ENCODE data around the gene TTBK2. TPM values are rescaled to one million over a fixed set of nuclear protein-coding genes. Genes with fewer than 3 reads are reported as not detected.

The TTBK2 gene
- total and polyA plus RNA-seq, 2 donors (not counting 3 experiments of a cell fraction or from before 2014, with no cell fraction given): 4.4 to 17.1 TPM

- no peak overlapping the region for H3K4me3 ChIP-seq (replicated peaks in 1 of 3; ENCODE audit: insufficient read depth in 1 of 3, low read depth in 1 of 3, low read length in 3 of 3)
- BruUV-seq (replicated peaks): no TSS peak
- peaks cover 0 to 5% of the 10 kb centered on the region in 2 experiments for H3K36me3 ChIP-seq (ENCODE audit: control insufficient read depth in 2 of 2, extremely low read depth in 1 of 2, insufficient read depth in 2 of 2, low read length in 2 of 2)
- H3K27me3 ChIP-seq (ENCODE audit: control insufficient read depth in 2 of 2, insufficient read depth in 2 of 2, low read length in 2 of 2): no peaks in the 10 kb centered on the region
- no peak overlapping the region for H3K9ac ChIP-seq (replicated peaks; ENCODE audit: extremely low read depth, insufficient read depth, low read length)
- ChIA-PET CTCF (interaction anchor here (2.7 kb wide), 1 partner anchor 11 kb away, joined by 9 read pairs; no protein-coding TSS in a partner anchor), POLR2A (no interaction called here)
- intact Hi-C loops (cut with micrococcal nuclease): no loop called here
- no peak overlapping the region for H2AFZ ChIP-seq (ENCODE audit: low read depth, low read length)
- DNase-seq (ENCODE audit: low read depth, low spot score): no peak
- H3K4me1 ChIP-seq (ENCODE audit: control insufficient read depth, extremely low read depth, insufficient read depth, low read length): no peaks in the 10 kb centered on the region
- H4K20me1 ChIP-seq (replicated peaks; ENCODE audit: control insufficient read depth, extremely low read depth, insufficient read depth, low read length): no peaks in the 10 kb centered on the region
- no peak for TF ChIP-seq MAX (IDR thresholded peaks at IDR 0.05; ENCODE audit: insufficient read depth, insufficient read length)
- TF ChIP-seq FOS (IDR thresholded peaks at IDR 0.05; ENCODE audit: borderline replicate concordance, insufficient read depth, low read length): no peak
- TF ChIP-seq JUN (IDR thresholded peaks at IDR 0.05; ENCODE audit: borderline replicate concordance, insufficient read depth, insufficient read length, low read depth): no peak
- no peak for TF ChIP-seq GATA2 (IDR thresholded peaks at IDR 0.05; ENCODE audit: insufficient read depth, insufficient read length, low read depth, low read length)
- TF ChIP-seq POLR2A (IDR thresholded peaks at IDR 0.05; ENCODE audit: low read depth, low read length): no peak
- TF ChIP-seq EZH2 (IDR thresholded peaks at IDR 0.05; ENCODE audit: borderline replicate concordance, low read depth, low read length, severe bottlenecking): no peak
- no peak for TF ChIP-seq CTCF (IDR thresholded peaks at IDR 0.05; ENCODE audit: extremely low read depth in 1 of 2, insufficient read depth in 1 of 2, low read depth in 1 of 2, low read length in 2 of 2)
- no peak for TF ChIP-seq POLR2AphosphoS5 (IDR thresholded peaks at IDR 0.05; ENCODE audit: insufficient read depth, low read depth, low read length)
- TF ChIP-seq MYC (IDR thresholded peaks at IDR 0.05; ENCODE audit: low read depth, low read length): no peak
- H3K9me1 ChIP-seq (replicated peaks; ENCODE audit: control insufficient read depth, extremely low read depth, insufficient read depth, low read length): no peaks in the 10 kb centered on the region
- H3K27ac ChIP-seq (ENCODE audit: insufficient read depth, low read depth, low read length): no peak overlapping the region
- dilution Hi-C loops (cut with MboI; ENCODE audit: extremely low pct_ligation_motif_present, low sequenced_read_pairs): no loop called here
- no peak for FAIRE-seq
- H3K9me3 ChIP-seq (replicated peaks; ENCODE audit: control insufficient read depth, insufficient read depth, low read length): no peaks in the 10 kb centered on the region
- H3K79me2 ChIP-seq (ENCODE audit: control insufficient read depth, insufficient read depth, low read length): no peaks in the 10 kb centered on the region
- no peak overlapping the region for H3K4me2 ChIP-seq (ENCODE audit: insufficient read depth, low read length)
These were observed 228.0 kb downstream of the TTBK2 start for GRCh38 chr15:42692536-42692935.
